T-helper 9 cell (primary cell): ENCODE results near the gene DOCK9.

Experiments used
- DNase-seq: peaks from one replicate; pipeline ENCODE4 v3.0.0-alpha.2; 2020
- total RNA-seq, 2 donors: gene quantifications; one replicate each; lab custom pipeline; 2026; lab: John Stamatoyannopoulos, UW

Gene DOCK9, protein sequence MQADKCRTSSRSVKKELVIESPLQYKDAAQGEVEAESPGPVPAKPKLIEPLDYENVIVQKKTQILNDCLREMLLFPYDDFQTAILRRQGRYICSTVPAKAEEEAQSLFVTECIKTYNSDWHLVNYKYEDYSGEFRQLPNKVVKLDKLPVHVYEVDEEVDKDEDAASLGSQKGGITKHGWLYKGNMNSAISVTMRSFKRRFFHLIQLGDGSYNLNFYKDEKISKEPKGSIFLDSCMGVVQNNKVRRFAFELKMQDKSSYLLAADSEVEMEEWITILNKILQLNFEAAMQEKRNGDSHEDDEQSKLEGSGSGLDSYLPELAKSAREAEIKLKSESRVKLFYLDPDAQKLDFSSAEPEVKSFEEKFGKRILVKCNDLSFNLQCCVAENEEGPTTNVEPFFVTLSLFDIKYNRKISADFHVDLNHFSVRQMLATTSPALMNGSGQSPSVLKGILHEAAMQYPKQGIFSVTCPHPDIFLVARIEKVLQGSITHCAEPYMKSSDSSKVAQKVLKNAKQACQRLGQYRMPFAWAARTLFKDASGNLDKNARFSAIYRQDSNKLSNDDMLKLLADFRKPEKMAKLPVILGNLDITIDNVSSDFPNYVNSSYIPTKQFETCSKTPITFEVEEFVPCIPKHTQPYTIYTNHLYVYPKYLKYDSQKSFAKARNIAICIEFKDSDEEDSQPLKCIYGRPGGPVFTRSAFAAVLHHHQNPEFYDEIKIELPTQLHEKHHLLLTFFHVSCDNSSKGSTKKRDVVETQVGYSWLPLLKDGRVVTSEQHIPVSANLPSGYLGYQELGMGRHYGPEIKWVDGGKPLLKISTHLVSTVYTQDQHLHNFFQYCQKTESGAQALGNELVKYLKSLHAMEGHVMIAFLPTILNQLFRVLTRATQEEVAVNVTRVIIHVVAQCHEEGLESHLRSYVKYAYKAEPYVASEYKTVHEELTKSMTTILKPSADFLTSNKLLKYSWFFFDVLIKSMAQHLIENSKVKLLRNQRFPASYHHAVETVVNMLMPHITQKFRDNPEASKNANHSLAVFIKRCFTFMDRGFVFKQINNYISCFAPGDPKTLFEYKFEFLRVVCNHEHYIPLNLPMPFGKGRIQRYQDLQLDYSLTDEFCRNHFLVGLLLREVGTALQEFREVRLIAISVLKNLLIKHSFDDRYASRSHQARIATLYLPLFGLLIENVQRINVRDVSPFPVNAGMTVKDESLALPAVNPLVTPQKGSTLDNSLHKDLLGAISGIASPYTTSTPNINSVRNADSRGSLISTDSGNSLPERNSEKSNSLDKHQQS (N-terminal part only)
- 178 to 269 reads per million in 2 donors for total RNA-seq

DNA sequence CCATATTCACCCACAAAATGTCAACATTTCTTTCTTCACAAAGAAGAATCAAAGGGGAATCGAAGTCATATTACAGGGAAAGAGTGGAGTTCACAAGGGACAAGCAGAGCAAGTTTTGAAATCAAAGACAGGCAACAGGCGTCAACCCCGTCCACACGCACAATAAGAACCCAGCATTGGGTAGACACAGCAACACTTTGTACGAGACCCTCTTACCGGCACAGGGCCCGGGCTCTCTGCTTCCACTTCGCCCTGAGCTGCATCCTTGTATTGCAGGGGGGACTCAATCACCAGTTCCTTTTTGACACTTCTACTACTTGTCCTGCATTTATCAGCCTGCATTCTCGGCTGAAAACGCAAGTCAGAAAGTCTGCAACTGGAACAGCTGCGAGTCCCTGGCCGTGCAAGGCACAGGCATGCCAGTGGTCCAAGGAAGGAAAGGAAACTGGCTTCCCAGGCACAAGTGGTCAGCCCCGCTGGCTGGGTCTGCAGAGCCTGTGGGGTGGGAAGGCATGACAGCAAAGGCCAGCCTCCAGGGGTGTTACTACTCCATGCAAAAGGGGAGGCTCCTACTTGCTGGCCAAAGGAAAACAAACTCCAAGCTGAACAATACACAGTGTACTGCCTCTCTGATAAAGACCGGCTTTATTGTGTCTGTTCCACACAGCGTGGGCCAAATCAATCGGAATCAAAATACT, at the start of gene DOCK9:
TSS of gene DOCK9 (minus strand) at position 497 of the 698 bp plus-strand sequence. CDS start at position 342, 155 bp downstream.
- no peak for DNase-seq

DNA sequence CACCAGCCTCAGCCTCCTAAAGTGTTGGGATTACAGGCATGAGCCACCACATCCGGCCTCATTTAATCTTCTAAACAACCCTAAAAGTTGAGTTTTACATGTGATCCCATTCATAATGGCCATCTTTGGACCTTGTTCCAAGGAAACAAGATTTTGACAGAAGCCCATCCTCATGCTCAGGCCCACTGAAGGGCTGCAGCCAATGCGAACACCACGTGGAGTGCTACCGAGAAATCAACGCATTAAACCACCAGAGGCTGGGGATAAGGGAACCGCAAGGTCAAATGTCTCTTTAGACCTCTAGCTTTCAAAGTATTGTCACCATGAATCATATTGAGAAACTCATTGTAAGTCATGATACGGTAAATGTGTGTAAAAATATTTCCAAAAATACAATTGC, 49.4 kb upstream of the DOCK9 start:
- no peak for DNase-seq

DNA sequence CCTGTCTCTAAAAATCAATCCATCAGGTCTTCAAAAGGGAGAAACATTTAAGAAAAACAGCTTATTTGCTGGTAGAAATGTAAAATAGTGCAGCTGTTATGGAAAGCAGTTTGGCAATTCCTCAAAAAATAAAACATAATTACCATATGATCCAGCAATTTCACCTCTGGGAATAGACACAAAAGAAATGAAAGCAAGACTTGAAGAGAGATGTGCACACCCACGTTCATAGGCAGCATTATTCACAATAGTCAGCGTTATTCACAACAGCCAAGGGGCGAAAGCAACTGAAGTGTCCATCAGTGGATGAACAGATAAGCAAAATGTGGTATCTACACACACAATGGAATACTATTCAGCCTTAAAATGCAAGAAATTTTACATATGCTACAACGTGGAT, 45.1 kb upstream of the DOCK9 start:
- no peak for DNase-seq

DNA sequence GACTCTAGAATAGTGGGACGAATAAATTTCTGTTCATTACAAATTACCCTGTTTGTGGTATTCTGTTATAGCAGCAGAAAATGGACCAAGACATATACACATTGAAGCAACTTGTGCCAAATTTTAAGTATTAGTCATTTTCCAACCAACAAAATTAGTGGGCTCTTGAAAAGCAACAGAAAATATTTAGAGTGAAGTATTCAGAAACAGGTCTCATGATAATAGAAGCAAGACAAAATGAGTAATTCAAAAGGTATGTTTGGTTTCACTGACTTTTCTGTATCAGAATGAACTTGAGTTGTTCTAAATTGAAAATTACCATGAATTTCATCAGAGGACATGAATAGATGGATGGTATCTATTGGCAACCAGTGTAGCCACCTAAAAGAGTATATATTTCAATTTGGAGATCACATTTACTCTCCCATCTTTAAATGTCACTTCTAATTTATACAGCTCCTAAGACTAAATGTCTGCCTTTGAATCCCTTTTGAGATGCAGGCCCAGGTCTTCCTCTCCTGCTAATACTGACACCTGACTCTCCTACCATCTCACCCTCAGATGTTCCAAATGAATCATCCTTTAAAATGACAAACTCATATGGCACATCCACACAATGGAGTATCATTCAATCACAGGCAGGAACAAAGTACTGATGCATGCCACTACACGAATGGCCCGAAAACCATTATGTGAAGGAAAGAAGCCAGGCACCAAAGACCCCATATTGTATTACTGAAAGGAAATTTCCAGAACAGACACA, 40.7 kb upstream of the DOCK9 start:
- DNase-seq: no peak

DNA sequence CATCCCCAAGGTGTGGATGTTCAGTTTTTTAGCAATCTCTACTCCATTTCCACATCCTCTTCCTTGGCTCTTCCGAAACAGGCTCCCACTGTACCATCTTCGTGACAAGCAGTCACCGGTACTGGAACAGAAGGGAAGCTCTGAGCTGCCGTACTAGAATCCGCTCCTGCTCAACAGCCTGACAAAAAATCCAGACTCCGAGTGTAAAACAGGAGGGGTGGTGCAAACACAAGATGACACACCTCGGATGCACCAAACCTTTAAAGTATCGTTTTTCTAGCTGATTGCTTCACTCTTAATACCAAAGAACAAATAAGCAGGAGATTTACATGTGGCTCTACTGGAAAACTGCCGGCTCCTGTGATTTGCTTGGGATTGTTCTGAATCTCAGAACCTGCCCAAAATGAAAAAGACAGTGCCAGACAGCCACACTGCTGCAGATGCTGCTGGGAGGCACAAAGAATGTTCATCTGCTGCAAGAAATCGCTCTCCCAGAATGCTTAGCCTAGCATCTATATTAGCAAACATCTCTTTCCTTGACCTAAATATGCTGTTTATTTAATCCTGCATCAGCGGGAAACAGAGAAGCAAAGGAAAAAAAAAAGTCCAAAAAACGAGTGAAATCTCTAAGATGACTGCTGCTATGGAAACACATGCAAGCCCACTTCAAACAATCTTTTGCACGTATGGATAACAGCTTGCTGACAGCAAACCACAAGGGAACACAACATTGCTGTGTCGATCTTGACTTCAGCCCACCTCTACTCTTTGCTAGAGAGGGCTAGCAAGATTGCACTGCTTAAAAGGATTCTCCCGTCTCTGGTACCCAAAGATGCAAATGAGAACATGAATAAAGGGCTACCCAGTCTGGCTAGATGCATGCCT, 38.0 kb upstream of the DOCK9 start:
- no peak for DNase-seq

DNA sequence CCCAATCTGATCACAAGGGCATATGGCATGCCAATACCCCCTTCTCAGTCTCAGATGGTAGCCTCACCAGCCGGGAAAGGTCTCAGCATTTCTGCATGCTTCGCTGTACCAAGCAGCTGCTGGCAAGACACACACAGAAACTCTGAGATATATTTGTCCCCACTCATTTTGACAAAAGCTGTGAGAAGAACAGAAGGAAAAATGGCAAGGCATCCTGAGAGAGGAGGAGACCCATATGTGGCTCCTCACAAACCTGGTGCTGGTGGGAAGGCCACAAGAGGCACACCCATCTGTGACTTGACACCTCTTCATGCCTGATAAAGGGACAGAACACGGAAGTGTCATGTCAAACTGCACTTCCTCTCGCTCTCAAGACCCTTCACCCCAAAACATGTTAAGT, 36.7 kb upstream of the DOCK9 start:
- DNase-seq: no peak

DNA sequence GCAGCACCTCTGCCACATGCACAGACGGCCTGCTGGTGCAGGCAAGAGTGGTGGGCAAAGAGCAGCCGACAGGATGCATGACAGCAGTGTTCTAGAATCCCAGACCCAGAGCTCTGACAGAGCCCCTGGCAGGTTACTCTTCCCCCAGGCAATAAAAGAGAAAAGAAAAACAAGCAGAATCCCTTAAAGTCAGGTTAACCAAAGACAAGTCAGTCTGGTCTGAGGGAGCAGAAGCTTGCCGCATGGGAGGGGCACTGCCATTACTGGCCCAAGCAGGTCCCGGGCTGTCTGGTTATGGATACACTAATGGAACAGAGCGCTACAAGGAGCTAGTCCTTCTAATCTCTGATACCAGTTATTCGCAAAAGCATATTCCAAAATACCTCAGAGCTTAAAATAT, 36.1 kb upstream of the DOCK9 start:
- DNase-seq: no peak

DNA sequence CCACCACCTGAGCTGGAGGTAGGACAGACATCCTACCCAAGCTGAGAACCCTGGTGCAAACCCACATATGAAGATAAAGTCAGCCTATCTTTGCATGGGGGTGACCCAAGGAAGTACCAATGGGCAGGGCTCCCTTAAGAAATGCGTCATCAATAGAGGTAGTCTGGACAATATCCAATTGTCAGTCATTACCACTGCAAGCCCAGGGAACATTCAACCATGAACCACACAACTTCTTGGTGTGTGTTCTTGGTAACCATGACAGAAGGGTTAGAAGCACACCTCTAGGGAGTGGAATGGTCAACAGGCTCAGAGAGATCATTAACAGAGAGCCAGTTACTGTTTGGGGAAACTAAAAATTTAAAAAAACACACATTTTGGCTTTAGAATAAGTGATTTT, 34.7 kb upstream of the DOCK9 start:
- no peak for DNase-seq

DNA sequence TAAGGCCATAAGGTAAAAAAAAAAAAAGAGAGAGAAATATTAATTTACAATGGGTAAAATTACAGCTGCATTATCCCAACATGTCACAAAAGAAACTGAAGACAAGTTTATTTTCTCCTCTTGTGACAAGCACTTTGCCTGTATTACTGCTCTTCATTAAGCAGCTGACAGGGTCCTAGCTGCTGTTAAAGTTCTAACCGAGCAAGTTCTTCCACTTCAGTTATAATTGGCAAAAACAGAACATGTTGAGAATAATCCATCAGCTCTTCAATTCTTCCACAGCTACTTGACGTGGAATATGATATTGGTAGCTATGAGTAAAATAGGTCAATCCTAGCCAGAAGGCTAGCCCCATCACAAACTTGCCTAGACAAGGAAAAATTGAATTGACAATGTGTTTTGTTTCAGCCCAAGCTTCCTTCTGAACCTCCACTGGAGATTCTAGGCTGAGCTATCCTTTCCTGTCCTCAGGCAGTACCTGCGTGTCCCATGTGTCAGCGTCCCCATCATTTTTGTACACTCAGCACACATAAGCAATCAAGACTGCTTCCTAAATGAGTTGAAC, 32.2 kb upstream of the DOCK9 start:
- DNase-seq: no peak

DNA sequence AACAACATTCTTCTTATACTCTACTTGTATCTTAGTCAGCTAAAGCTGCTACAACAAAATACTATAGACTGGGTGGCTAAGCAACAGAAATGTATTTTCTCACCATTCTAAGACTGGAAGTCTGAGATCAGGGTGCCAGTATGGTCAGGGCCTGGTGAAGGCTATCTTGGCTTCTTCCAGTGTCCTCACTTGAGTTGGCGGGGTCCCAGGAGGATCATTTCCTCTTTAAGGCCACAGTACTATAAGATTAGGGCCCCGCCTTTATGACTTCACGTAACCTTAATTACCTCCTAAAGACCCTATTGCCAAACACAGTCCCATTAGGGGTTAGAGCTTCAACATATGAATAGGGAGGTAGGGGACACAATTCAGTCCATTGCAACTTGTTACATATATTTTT, 30.7 kb upstream of the DOCK9 start:
- no peak for DNase-seq

DNA sequence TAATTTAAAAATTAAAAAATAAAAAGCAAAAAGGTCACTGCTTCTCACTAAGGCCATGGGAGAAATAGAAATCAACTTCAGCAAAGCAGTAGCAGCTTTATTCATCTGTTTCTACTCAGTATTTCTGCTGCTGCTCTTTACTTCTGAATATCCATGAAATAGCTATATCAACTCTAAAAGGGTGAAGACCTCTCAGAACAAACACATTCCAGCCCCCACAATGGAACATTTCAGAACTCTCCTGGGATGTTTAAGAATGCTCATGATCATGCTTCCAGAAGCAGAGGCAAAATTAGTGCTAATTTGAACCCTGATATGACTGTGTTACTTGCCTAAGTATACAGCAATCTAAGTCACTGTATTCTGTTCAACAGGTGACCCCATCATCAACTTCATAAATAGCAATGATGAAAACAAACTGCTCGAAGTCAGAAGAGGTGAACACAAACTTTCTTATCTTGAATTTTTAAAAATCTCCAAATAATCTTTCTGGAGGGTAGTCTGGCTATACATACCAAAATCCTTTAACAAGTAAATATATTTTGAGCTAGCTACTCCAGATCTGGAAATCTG, 29.6 kb upstream of the DOCK9 start:
- DNase-seq: no peak

DNA sequence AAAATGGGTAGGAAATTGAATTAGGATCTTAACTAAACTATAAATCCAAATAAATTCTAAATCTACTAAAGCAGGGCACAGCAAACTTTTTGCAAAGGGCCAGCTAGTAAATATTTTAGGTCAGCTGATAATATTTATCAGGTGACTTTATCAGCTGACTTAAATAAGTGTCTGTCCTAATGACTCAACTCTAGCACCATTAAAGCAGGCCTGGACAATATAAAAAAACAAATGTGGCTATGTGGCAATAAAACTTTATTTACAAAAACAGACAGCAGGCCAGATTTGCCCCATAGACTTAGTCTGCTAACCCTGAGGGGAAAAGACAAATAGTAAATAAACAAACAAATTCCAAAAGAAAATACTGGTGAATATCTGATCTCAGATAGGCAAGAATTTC, 27.7 kb upstream of the DOCK9 start:
- no peak for DNase-seq

DNA sequence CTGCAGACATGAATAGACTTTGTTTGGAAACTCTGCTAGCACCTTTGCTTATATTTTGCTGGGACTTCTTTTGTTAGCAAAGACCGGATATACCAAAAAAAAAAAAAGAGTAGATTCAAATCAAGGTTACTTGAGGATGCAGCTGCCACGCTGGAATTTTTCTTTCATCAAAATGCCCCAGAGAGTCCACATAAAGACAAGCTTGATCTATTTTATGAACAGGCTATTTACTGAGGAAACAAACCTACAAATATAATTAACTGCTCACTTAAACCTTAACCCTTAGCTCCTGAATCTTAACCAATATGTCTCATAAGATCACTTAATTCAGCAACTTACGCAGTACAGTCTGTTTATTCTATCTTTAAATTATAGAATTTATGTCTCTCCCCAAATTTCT, 27.1 kb upstream of the DOCK9 start:
- DNase-seq: no peak

DNA sequence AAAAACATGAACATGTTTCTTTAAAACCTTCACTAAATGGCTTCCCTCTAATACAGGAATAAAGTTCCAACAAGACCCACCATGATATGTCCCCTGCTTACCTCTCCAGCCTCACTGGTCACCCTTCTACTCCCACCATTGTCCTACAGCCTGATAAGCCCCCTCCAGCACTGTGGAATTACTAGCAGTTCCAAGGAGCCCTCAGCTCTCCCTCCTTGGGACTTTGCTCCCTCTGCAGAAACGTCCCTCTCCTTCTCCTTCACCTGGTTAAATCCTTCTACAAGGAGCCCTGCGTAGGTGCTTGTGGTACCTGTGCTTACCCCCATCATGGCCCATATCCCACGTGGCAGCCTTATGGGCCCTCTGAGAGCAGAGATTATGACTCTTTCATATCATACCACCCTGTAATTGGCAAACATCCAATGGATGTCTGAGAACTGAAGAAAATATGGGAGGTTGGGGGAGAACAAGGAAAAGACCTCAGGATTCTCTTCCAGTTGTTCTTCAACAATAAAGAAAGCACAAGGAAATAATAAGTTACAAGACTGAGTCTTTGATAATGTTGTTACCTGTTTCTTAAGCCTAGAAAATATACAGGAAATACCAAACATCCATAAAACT, 26.1 kb upstream of the DOCK9 start:
- DNase-seq: no peak

DNA sequence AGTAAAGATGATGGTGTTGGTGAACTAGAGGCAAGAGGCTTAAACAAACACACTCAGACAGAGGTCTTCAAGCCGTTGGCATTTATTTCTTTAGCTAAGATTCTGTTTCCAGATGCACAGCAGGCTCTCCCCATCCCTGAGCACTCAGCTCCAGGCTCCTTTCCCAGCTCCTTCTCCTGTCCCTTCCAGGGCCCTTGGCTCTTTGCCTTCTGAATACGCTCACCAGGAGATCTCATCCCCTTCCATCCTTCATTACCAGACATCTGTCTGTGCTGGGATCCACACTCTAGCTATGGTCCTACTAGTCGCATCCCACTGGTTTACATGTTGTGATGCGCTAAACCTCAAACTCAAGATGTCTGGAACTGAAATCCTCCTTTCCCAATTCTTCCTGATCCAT, 25.3 kb upstream of the DOCK9 start:
- DNase-seq: no peak

DNA sequence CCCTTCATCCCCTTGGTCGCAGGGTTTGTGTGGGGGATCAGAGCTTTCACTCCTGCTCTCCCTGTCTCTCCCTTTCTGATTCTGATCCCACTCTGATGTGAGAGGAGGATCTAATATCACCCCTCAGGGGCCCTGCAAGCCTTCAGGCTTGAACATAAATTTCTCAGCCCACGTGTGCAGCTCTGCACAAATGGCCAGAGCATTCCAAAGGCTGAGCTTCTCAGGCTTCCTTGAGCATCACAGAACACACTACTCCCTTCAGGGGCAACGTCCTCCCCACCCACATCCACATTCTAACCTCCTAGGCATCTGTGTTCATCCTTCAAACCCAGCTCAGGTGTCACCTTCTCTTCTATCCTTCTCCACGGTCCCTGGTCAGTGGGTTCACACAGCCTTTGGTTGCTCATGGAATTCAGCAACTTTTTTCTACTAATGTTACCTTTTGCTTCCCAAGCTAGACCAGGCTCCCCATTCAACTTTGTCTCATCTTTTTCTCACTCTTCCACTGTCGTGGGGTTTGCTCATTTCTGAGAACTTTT, 24.4 kb upstream of the DOCK9 start:
- DNase-seq: no peak

DNA sequence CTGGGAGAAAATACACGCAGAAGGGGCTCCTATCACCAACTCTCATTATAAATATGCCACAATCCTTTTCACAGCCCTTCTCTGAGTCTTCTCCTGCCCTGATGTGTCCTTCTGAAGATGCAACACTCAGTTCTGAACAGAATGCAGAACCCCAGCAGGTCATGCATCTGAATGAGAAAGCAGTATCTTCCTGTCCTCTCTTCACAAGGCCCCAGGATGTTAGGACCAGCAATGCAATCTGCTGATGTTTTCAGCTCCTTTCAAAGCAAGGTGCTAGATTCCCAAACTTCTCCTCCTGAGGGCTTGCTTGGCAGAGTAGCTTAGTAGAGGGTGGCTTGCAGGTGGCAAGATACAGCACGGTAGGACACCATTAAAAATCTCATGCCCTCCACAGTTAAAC, 22.3 kb upstream of the DOCK9 start:
- no peak for DNase-seq

DNA sequence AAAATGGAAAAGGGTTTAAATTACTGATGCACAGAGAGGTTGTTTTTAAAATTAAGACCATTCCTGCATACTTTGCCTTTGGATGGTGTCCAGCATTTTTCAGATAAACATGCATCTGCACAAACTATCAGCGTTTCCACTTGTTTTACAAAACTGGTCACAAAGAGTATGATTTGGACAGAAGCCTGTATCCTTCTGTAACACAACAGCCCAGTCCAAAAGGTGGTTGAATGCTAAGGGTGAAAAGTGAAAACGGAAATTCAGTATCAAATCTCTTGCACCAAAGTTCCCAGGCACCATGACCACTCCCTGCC, 21.7 kb upstream of the DOCK9 start:
- DNase-seq: no peak
